HPDE6-E6E7 (cell line): ENCODE measurements around the gene RAB3B.

Experiments used
- DNase-seq: peaks from one replicate; pipeline ENCODE4 v3.0.0; 2011; ENCODE audit warnings: missing footprints; ENCODE audit errors: extremely low spot score

RAB3B gene

GRCh38 chr1:51956528-51957509 lies 33.7 kb downstream of the RAB3B start:
- no peak for DNase-seq

GRCh38 chr1:51955797-51956527 lies 34.5 kb downstream of the RAB3B start:
- no peak for DNase-seq

- DNase-seq: no peak
These were observed 35.7 kb downstream of the RAB3B start for GRCh38 chr1:51954783-51955182.

- no peak for DNase-seq
These were observed 37.4 kb downstream of the RAB3B start for GRCh38 chr1:51953079-51953478.

GRCh38 chr1:51952638-51953037 lies 37.9 kb downstream of the RAB3B start:
- no peak for DNase-seq

GRCh38 chr1:51950701-51951100 lies 39.8 kb downstream of the RAB3B start:
- DNase-seq: no peak

GRCh38 chr1:51949014-51949702 lies 41.3 kb downstream of the RAB3B start:
- no peak for DNase-seq

GRCh38 chr1:51948491-51948915 lies 42.0 kb downstream of the RAB3B start:
- DNase-seq: peak; percentile 45

- no peak for DNase-seq
These were observed 44.2 kb downstream of the RAB3B start for GRCh38 chr1:51946300-51946699.

GRCh38 chr1:51945591-51945990 lies 44.9 kb downstream of the RAB3B start:
- DNase-seq: no peak

- DNase-seq: no peak
These were observed 48.2 kb downstream of the RAB3B start for GRCh38 chr1:51942281-51942680.

- no peak for DNase-seq
These were observed 49.0 kb downstream of the RAB3B start for GRCh38 chr1:51941528-51941927.

- no peak for DNase-seq
These were observed 53.4 kb downstream of the RAB3B start for GRCh38 chr1:51937112-51937511.

- DNase-seq: no peak
These were observed 54.0 kb downstream of the RAB3B start for GRCh38 chr1:51936531-51936930.

- no peak for DNase-seq
These were observed 57.2 kb downstream of the RAB3B start for GRCh38 chr1:51933344-51933743.

GRCh38 chr1:51930329-51930728 lies 60.2 kb downstream of the RAB3B start:
- DNase-seq: no peak

GRCh38 chr1:51928896-51929295 lies 61.6 kb downstream of the RAB3B start:
- no peak for DNase-seq

GRCh38 chr1:51927029-51927428 lies 63.5 kb downstream of the RAB3B start:
- DNase-seq: no peak

- DNase-seq: no peak
These were observed 64.2 kb downstream of the RAB3B start for GRCh38 chr1:51926171-51926812.

GRCh38 chr1:51924455-51924854 lies 66.0 kb downstream of the RAB3B start:
- no peak for DNase-seq

GRCh38 chr1:51922040-51922439 lies 68.5 kb downstream of the RAB3B start:
- DNase-seq: no peak

GRCh38 chr1:51920130-51920529 lies 70.4 kb downstream of the RAB3B start:
- no peak for DNase-seq
